Ovary (tissue), 9 donors: ENCODE data around the gene CLN6. TPM values are rescaled to one million over a fixed set of nuclear protein-coding genes. Genes with fewer than 3 reads are reported as not detected.
"Not testable (repeated sequence)": the region's sequence is repeated elsewhere in the genome, so short reads cannot be mapped to it uniquely, and the experiment has no call there.

Experiments
- DNase-seq, 5 donors: peaks; one replicate each; pipeline ENCODE4 v3.0.0-alpha.2; 2019 to 2020
- H3K27ac ChIP-seq, 2 donors: fragments of 200-600 bp; one replicate each; pipeline versions ENCODE4 v1.5.1 to v1.8.0; 2019 to 2022
- H3K27me3 ChIP-seq: fragments of 200-600 bp; one replicate; pipeline ENCODE4 v1.8.0; 2022
- H3K36me3 ChIP-seq: fragments of 200-600 bp; sonication (generic); one replicate; pipeline ENCODE4 v1.5.1; 2019
- H3K4me1 ChIP-seq: one replicate; pipeline ENCODE4 v1.8.1; 2013; ENCODE audit warnings: mild to moderate bottlenecking, moderate library complexity; ENCODE audit not compliant: insufficient read depth
- H3K4me3 ChIP-seq: fragments of 200-600 bp; sonication (generic); one replicate; pipeline ENCODE4 v1.5.1; 2017
- H3K9me3 ChIP-seq, 2 donors: fragments of 200-600 bp in 1 of 2; sonication (generic) in 1 of 2; one replicate each; pipeline versions ENCODE4 v1.5.1 to v1.8.1; 2013 to 2019; ENCODE audit warnings: mild to moderate bottlenecking in 1 of 2, moderate library complexity in 1 of 2
- CTCF ChIP-seq, 3 donors: fragments of 450-650 bp in 2 of 3; fragments of 200-600 bp in 1 of 3; IDR thresholded peaks; one replicate each; pipeline versions ENCODE4 v1.5.1 to v1.8.0; 2016 to 2022; ENCODE audit warnings: antibody characterized with exemption in 3 of 3, mild to moderate bottlenecking in 1 of 3
- EP300 ChIP-seq: sonication (generic); formaldehyde crosslinking; IDR thresholded peaks from one replicate; pipeline ENCODE4 v1.6.1; 2017; ENCODE audit warnings: antibody characterized with exemption
- POLR2A ChIP-seq: fragments of 450-650 bp; IDR thresholded peaks from one replicate; pipeline ENCODE4 v1.6.1; 2017; ENCODE audit warnings: antibody characterized with exemption, mild to moderate bottlenecking, moderate library complexity
- WGBS, 3 donors: extraction: QIAGEN DNeasy Blood & Tissue Kit in 1 of 3; methylation state at CpG; one replicate each; pipeline versions ENCODE4 v1.1.5 to v1.1.7; 2013 to 2017; 5-methylcytosine and 5-hydroxymethylcytosine counted together
- intact Hi-C, 4 donors: fragments of 100-400 bp; cut with DNase I; formaldehyde crosslinking; loops; one replicate each; pipeline versions ENCODE4 v1.11.0 to v1.15.1; 2022 to 2023
- polyA plus RNA-seq, 2 donors: library from polyadenylated mRNA; stranded (reverse); fragments of 200-250 nt in 1 of 2; fragments of 350-450 nt in 1 of 2; fragmentation: Illumina TruSeq in 1 of 2; extraction: RNeasy Lipid Tissue Mini Kit (QIAGEN cat#74804) in 1 of 2; gene quantifications; one replicate each; pipeline ENCODE4 v1.2.3, GENCODE V29; 2013 to 2014
- total RNA-seq, 7 donors: library from RNA; depleted of rRNA in 2 of 7; stranded (reverse); fragments of >200 nt in 2 of 7; fragmentation: NEBNext Ultra II Directional in 3 of 7; extraction: Animal tissue kit (Norgen Biotek cat#: 25700) in 3 of 7; gene quantifications; one replicate each; pipeline versions ENCODE4 v1.1.0 to v1.2.4, GENCODE V29; 2016 to 2023
- donor health status: DM: no; HTN: no; CAD: no; lungs with moderate emphysema.
- donor health status: DM: no; HTN: no; CAD: no.
- donor health status: Bipolar disorder and iron deficiency.
- donor health status: DM: yes; HTN: yes; CAD: no.
- donor health status: DM: no; HTN: no; CAD: no.
- donor health status: DM: yes; HTN: yes; CAD: no.

CLN6 gene
- total and polyA plus RNA-seq, 9 donors: 6.3 to 21.8 (median 12.0) TPM

GRCh38 chr15:68239025-68239424, 9.5 kb upstream of the CLN6 start:
- TF ChIP-seq POLR2A (no peak), CTCF (IDR thresholded peaks at IDR 0.05) (no peak), EP300 (no peak)
- Histone ChIP-seq H3K27ac (no peak overlapping the region), H3K27me3 (no peaks in the 10 kb centered on the region), H3K4me3 (no peak overlapping the region), H3K36me3 (no peaks in the 10 kb centered on the region), H3K9me3 (peaks cover 0 to 2% of the 10 kb centered on the region in 2 donors), H3K4me1 (no peaks in the 10 kb centered on the region)
- intact Hi-C loops: no loop called here
- no peak for DNase-seq

GRCh38 chr15:68235022-68235421, 5.5 kb upstream of the CLN6 start:
- Histone ChIP-seq H3K27ac (no peak overlapping the region), H3K4me1 (peaks cover 4% of the 10 kb centered on the region), H3K4me3 (no peak overlapping the region), H3K9me3 (no peaks in the 10 kb centered on the region), H3K36me3 (no peaks in the 10 kb centered on the region), H3K27me3 (no peaks in the 10 kb centered on the region)
- no peak for DNase-seq
- TF ChIP-seq CTCF (IDR thresholded peaks at IDR 0.05) (no peak), EP300 (no peak), POLR2A (no peak)
- WGBS, 3 donors: 82 to 87% (median 85%) methylated on average over 4 of the region's 4 CpGs
- intact Hi-C loops: no loop called here

- H3K36me3 ChIP-seq, intact Hi-C loops, H3K4me3 ChIP-seq: not testable (repeated sequence)
Observed at GRCh38 chr15:68234520-68234919, 5.0 kb upstream of the CLN6 start.

GRCh38 chr15:68234060-68234459, 4.5 kb upstream of the CLN6 start:
- H3K4me1 ChIP-seq: peaks cover 5% of the 10 kb centered on the region
- no peaks in the 10 kb centered on the region for H3K36me3 ChIP-seq
- no peak for DNase-seq
- WGBS, 3 donors: 44 to 60% (median 48%) methylated on average over 6 of the region's 6 CpGs
- no peak for TF ChIP-seq EP300
- no peak for TF ChIP-seq POLR2A
- TF ChIP-seq CTCF (IDR thresholded peaks at IDR 0.05): no peak
- H3K9me3 ChIP-seq: no peaks in the 10 kb centered on the region
- intact Hi-C loops: no loop called here
- no peak overlapping the region for H3K4me3 ChIP-seq
- no peak overlapping the region for H3K27ac ChIP-seq
- no peaks in the 10 kb centered on the region for H3K27me3 ChIP-seq

More at GRCh38 chr15:68234520-68234919, 5.0 kb upstream of the CLN6 start:
- H3K9me3 ChIP-seq, H3K27me3 ChIP-seq, H3K27ac ChIP-seq, DNase-seq, H3K4me1 ChIP-seq: not testable (repeated sequence)
- 90 to 96% (median 91%) methylated on average over 9 of the region's 9 CpGs for whole genome bisulfite sequencing, 3 donors

- Histone ChIP-seq H3K4me1 (peaks cover 9% of the 10 kb centered on the region), H3K9me3 (no peaks in the 10 kb centered on the region), H3K27me3 (no peaks in the 10 kb centered on the region), H3K27ac (no peak overlapping the region), H3K4me3 (no peak overlapping the region), H3K36me3 (no peaks in the 10 kb centered on the region)
- WGBS, 3 donors: 94 to 96% (median 95%) methylated on average over 6 of the region's 6 CpGs
- DNase-seq: no peak
- TF ChIP-seq EP300 (no peak), CTCF (IDR thresholded peaks at IDR 0.05) (no peak), POLR2A (no peak)
- intact Hi-C loops: no loop called here
Observed at GRCh38 chr15:68232937-68233336, 3.4 kb upstream of the CLN6 start.
